ENCODE results near the gene THADA.

The THADA gene

DNA sequence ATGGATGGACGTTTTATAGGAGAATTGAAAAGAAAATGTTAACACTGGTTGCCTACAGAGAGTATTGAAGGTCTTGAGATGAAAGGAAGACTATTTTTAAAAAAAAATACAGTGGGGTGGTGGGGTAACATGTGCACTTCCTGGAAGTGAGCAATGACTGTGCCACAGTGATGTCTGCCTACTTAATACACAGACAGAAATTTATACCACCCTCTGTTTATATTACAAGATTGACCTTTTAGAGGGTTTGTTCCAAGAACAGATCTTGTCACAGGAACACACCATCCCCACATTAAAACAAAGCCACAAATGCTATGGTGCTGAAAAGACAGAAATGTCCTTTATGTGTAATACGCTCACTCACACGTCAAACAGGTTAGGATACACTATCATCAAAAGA is 87.6 kb downstream of the THADA start:
- DNase-seq (ENCODE audit: low read depth, low spot score) = no peak
- no peak for TF ChIP-seq ZNF274 (IDR thresholded peaks at IDR 0.05; ENCODE audit: low read depth, low read length)
- no peak for TF ChIP-seq SUZ12 (IDR thresholded peaks at IDR 0.05; ENCODE audit: extremely low read depth, insufficient read depth, insufficient read length)
- TF ChIP-seq YY1 (IDR thresholded peaks at IDR 0.05; ENCODE audit: insufficient read depth, insufficient read length) = no peak
- Histone ChIP-seq H3K27me3 (ENCODE audit: insufficient read depth, insufficient read length) (no peaks in the 10 kb centered on the region), H3K4me3 (ENCODE audit: insufficient read length, low read depth) (no peak overlapping the region), H3K9ac (ENCODE audit: insufficient read length, low read depth) (no peak overlapping the region), H3K4me1 (ENCODE audit: insufficient read depth, insufficient read length) (no peaks in the 10 kb centered on the region), H3K9me3 (ENCODE audit: insufficient read depth, low read length) (no peaks in the 10 kb centered on the region), H3K36me3 (ENCODE audit: insufficient read depth, insufficient read length, low read length) (peaks cover 22% of the 10 kb centered on the region)

- Histone ChIP-seq H3K4me3 (ENCODE audit: insufficient read length, low read depth) (no peak overlapping the region), H3K36me3 (ENCODE audit: insufficient read depth, insufficient read length, low read length) (peaks cover 20% of the 10 kb centered on the region), H3K9ac (ENCODE audit: insufficient read length, low read depth) (no peak overlapping the region), H3K4me1 (ENCODE audit: insufficient read depth, insufficient read length) (no peaks in the 10 kb centered on the region), H3K9me3 (ENCODE audit: insufficient read depth, low read length) (no peaks in the 10 kb centered on the region), H3K27me3 (ENCODE audit: insufficient read depth, insufficient read length) (no peaks in the 10 kb centered on the region)
- no peak for TF ChIP-seq ZNF274 (IDR thresholded peaks at IDR 0.05; ENCODE audit: low read depth, low read length)
- no peak for TF ChIP-seq YY1 (IDR thresholded peaks at IDR 0.05; ENCODE audit: insufficient read depth, insufficient read length)
- TF ChIP-seq SUZ12 (IDR thresholded peaks at IDR 0.05; ENCODE audit: extremely low read depth, insufficient read depth, insufficient read length) = no peak
- DNase-seq (ENCODE audit: low read depth, low spot score) = no peak
Observed at GRCh38 chr2:43507137-43507536, 88.7 kb downstream of the THADA start.

- Histone ChIP-seq H3K4me1 (ENCODE audit: insufficient read depth, insufficient read length) (no peaks in the 10 kb centered on the region), H3K36me3 (ENCODE audit: insufficient read depth, insufficient read length, low read length) (peaks cover 6% of the 10 kb centered on the region), H3K9me3 (ENCODE audit: insufficient read depth, low read length) (no peaks in the 10 kb centered on the region), H3K27me3 (ENCODE audit: insufficient read depth, insufficient read length) (no peaks in the 10 kb centered on the region), H3K4me3 (ENCODE audit: insufficient read length, low read depth) (no peak overlapping the region), H3K9ac (ENCODE audit: insufficient read length, low read depth) (no peak overlapping the region)
- no peak for DNase-seq (ENCODE audit: low read depth, low spot score)
- TF ChIP-seq SUZ12 (IDR thresholded peaks at IDR 0.05; ENCODE audit: extremely low read depth, insufficient read depth, insufficient read length) (no peak), ZNF274 (IDR thresholded peaks at IDR 0.05; ENCODE audit: low read depth, low read length) (no peak), YY1 (IDR thresholded peaks at IDR 0.05; ENCODE audit: insufficient read depth, insufficient read length) (no peak)
Observed at GRCh38 chr2:43495727-43496126, 100.1 kb downstream of the THADA start.

DNA sequence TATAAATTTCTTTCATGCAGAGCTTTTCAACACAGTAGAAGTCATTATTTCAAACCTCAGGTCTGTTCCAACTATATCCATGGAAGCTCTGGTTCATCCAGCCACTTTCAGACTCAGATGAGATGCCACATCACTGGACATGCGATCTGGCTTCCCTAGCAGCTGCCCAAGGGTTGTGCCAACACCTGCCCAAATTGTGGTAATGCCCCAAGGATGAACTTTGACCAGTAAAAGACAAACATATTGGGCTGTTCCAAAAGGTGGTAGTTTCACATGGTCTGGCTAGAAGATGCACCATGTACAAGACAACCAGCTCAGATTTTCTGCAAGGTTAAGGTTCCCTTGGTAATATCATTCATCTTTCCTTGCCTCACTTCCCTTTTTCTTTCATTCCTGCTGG is 101.9 kb downstream of the THADA start:
- Histone ChIP-seq H3K4me3 (ENCODE audit: insufficient read length, low read depth) (no peak overlapping the region), H3K9me3 (ENCODE audit: insufficient read depth, low read length) (no peaks in the 10 kb centered on the region), H3K4me1 (ENCODE audit: insufficient read depth, insufficient read length) (no peaks in the 10 kb centered on the region), H3K9ac (ENCODE audit: insufficient read length, low read depth) (no peak overlapping the region), H3K27me3 (ENCODE audit: insufficient read depth, insufficient read length) (no peaks in the 10 kb centered on the region), H3K36me3 (ENCODE audit: insufficient read depth, insufficient read length, low read length) (peaks cover 6% of the 10 kb centered on the region)
- no peak for DNase-seq (ENCODE audit: low read depth, low spot score)
- TF ChIP-seq SUZ12 (IDR thresholded peaks at IDR 0.05; ENCODE audit: extremely low read depth, insufficient read depth, insufficient read length) (no peak), ZNF274 (IDR thresholded peaks at IDR 0.05; ENCODE audit: low read depth, low read length) (no peak), YY1 (IDR thresholded peaks at IDR 0.05; ENCODE audit: insufficient read depth, insufficient read length) (no peak)

DNA sequence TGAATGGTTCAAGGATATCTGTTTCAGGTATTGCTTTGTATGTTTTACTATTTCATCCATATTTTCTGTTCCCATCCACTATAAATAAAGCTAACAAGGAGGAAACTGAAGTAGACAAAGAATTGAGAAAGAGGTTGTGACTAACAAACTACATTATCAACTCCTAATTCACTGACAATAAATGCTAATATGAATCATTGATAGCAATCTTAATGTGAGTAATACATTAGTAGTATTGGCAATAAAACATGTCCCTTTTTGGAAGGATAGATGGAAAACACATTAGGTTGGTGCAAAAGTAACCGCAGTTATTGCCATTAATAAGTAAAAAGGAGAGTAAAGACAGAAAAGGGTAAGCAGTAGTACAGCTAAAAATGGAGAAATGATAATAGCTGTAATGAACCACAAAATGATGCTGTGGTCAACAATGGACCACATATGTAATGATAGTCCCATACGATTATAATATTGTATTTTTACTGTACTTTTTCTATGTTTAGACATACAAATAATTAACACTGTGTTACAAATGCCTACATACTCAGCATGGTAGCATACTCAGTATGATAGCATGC is 104.7 kb downstream of the THADA start:
- no peak for TF ChIP-seq SUZ12 (IDR thresholded peaks at IDR 0.05; ENCODE audit: extremely low read depth, insufficient read depth, insufficient read length)
- TF ChIP-seq ZNF274 (IDR thresholded peaks at IDR 0.05; ENCODE audit: low read depth, low read length) = no peak
- no peak for TF ChIP-seq YY1 (IDR thresholded peaks at IDR 0.05; ENCODE audit: insufficient read depth, insufficient read length)
- Histone ChIP-seq H3K4me3 (ENCODE audit: insufficient read length, low read depth) (no peak overlapping the region), H3K36me3 (ENCODE audit: insufficient read depth, insufficient read length, low read length) (no peaks in the 10 kb centered on the region), H3K9ac (ENCODE audit: insufficient read length, low read depth) (no peak overlapping the region), H3K9me3 (ENCODE audit: insufficient read depth, low read length) (no peaks in the 10 kb centered on the region), H3K4me1 (ENCODE audit: insufficient read depth, insufficient read length) (no peaks in the 10 kb centered on the region), H3K27me3 (ENCODE audit: insufficient read depth, insufficient read length) (no peaks in the 10 kb centered on the region)
- no peak for DNase-seq (ENCODE audit: low read depth, low spot score)

DNA sequence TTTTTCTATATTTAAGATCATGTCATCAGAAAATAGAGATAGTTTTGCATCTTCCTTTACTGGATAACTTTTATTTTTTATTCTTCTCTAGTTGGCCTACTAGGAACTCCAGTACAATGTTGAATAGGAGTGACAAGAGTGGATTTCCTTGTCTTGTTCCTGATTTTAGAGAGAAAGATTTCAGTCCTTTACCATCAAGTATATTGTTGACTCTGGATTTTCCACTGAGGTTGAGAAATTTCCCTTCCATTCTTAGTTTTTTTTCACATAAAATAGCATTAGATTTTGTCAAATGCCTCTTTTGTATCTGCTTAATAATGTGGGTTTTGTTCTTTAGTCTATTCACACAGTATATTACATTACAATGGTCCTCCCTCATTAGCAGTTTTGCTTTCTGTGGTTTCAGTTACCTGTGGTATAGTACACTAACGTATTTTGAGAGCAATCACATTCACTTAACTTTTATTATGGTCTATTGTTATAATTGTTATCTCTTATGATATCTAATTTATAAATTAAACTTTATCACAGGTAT is 105.5 kb downstream of the THADA start:
- H3K4me1 ChIP-seq (ENCODE audit: insufficient read depth, insufficient read length) = no peaks in the 10 kb centered on the region
- H3K9me3 ChIP-seq (ENCODE audit: insufficient read depth, low read length) = no peaks in the 10 kb centered on the region
- TF ChIP-seq YY1 (IDR thresholded peaks at IDR 0.05; ENCODE audit: insufficient read depth, insufficient read length) (no peak), ZNF274 (IDR thresholded peaks at IDR 0.05; ENCODE audit: low read depth, low read length) (no peak), SUZ12 (IDR thresholded peaks at IDR 0.05; ENCODE audit: extremely low read depth, insufficient read depth, insufficient read length) (no peak)
- no peak for DNase-seq (ENCODE audit: low read depth, low spot score)
- H3K4me3 ChIP-seq (ENCODE audit: insufficient read length, low read depth) = no peak overlapping the region
- H3K27me3 ChIP-seq (ENCODE audit: insufficient read depth, insufficient read length) = no peaks in the 10 kb centered on the region
- H3K9ac ChIP-seq (ENCODE audit: insufficient read length, low read depth) = no peak overlapping the region
- H3K36me3 ChIP-seq (ENCODE audit: insufficient read depth, insufficient read length, low read length) = no peaks in the 10 kb centered on the region

DNA sequence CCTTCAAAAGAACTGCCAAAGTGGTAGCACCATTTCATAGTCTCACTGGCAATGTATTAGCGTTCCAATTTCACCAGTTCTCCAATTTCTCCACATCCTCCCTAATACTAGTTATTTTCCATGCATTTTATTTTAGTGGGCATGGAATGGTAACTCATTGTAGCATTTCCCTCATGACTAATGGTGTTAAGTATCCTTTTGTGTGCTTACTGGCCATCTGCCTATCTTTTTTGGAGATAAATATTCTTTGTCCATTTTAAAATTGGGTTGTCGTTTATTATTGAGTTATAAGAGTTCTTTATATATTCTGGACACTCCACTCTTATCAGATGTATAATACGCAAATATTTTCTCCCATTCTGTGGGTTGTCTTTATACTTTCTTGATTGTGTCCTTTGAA is 107.1 kb downstream of the THADA start:
- no peak for DNase-seq (ENCODE audit: low read depth, low spot score)
- no peaks in the 10 kb centered on the region for H3K9me3 ChIP-seq (ENCODE audit: insufficient read depth, low read length)
- no peak overlapping the region for H3K4me3 ChIP-seq (ENCODE audit: insufficient read length, low read depth)
- H3K27me3 ChIP-seq (ENCODE audit: insufficient read depth, insufficient read length) = no peaks in the 10 kb centered on the region
- TF ChIP-seq SUZ12 (IDR thresholded peaks at IDR 0.05; ENCODE audit: extremely low read depth, insufficient read depth, insufficient read length) (no peak), ZNF274 (IDR thresholded peaks at IDR 0.05; ENCODE audit: low read depth, low read length) (no peak), YY1 (IDR thresholded peaks at IDR 0.05; ENCODE audit: insufficient read depth, insufficient read length) (no peak)
- H3K4me1 ChIP-seq (ENCODE audit: insufficient read depth, insufficient read length) = no peaks in the 10 kb centered on the region
- no peak overlapping the region for H3K9ac ChIP-seq (ENCODE audit: insufficient read length, low read depth)
- H3K36me3 ChIP-seq (ENCODE audit: insufficient read depth, insufficient read length, low read length) = no peaks in the 10 kb centered on the region

Data from NT2/D1 (cell line).